Natural killer cell treated with Interleukin-12 subunit alpha and Interleukin-12 subunit beta and Interleukin-15 and Interleukin-18, amount 100 ng/mL, for 72 hours (primary cell): ENCODE data around the gene MAP1LC3B2. TPM values are rescaled to one million over a fixed set of nuclear protein-coding genes. Genes with fewer than 3 reads are reported as not detected.

Experiments
- ATAC-seq, 2 donors: fragments of 150-1000 bp; cut with Tn5 transposase in 1 of 2; sonication (Bioruptor Pico), chemical (Tn5 transposase) in 1 of 2; 2 replicates each; pipeline ENCODE4 v1.10.0; 2021
- DNase-seq: peaks from one replicate; pipeline ENCODE4 v3.0.0; 2022; ENCODE audit warnings: low spot score
- H3K27ac Mint-ChIP-seq, 2 donors: 1 replicate in 1 of 2; 2 replicates in 1 of 2; pipeline ENCODE4 v1.8.0; 2022; ENCODE audit warnings: mixed read lengths in 2 of 2, mild to moderate bottlenecking in 1 of 2, moderate library complexity in 1 of 2
- H3K27me3 Mint-ChIP-seq, 2 donors: 1 replicate in 1 of 2; 2 replicates in 1 of 2; pipeline ENCODE4 v1.8.0; 2022; ENCODE audit warnings: mixed read lengths in 2 of 2
- H3K36me3 Mint-ChIP-seq: one replicate; pipeline ENCODE4 v1.8.0; 2022; ENCODE audit warnings: mixed read lengths
- H3K4me1 Mint-ChIP-seq, 2 donors: 1 replicate in 1 of 2; 2 replicates in 1 of 2; pipeline ENCODE4 v1.8.0; 2022; ENCODE audit warnings: low read depth in 2 of 2, mixed read lengths in 2 of 2, mild to moderate bottlenecking in 1 of 2
- H3K4me3 Mint-ChIP-seq: one replicate; pipeline ENCODE4 v1.8.0; 2022; ENCODE audit warnings: mixed read lengths
- H3K9me3 Mint-ChIP-seq: 2 replicates; pipeline ENCODE4 v1.8.0; 2022; ENCODE audit warnings: mixed read lengths
- total RNA-seq, 2 donors: library from RNA; stranded (reverse); gene quantifications; one replicate each; pipeline ENCODE4 v1.2.3, GENCODE V29; 2022

Gene MAP1LC3B2
- total RNA-seq, 2 donors from 2014 or later = 1.2 to 2.8 TPM

DNA sequence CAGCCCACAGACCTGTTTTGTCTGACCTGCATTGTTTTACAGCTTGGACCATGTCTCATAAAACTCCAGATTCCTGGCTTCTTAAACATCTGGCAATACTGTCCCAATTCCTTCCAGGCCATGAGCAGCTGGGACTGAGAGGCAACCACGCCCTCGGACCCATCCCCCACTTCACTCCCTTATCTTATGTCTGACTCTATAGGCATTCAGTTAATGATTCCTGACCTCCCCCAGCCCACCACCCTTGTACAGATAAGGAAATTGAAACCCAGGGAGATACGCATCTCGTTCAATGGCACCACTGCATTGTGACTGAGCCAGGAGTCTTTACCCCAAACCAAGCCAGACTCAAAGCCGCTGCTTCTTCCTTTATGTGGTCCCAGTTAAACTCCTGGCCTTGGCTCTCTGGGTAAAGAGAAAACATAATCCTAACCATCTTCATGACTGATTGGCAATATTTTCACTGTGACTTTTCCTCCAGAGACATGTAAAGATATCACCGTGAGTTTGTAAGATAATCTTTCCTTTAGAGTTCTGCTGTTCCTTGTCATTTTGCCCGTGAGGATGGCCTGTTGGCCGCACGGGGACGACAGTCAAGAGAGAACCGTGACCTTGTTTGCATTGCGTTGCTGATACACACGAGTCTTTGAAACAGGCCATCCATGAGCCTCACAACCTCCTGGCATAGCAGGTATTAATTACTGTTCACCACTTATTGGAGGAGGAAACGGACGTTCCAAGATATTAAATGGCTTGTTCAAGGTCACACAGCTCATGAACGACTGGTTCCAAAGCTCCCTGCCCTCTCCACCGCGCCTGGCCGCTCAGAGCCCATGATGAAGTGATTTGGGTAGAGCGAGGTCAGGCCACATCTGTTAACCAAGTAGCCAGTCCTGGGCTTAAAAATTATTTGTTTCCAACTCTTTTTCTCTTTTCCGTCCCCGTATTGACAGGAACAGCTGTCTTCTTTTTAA lies 39.4 kb downstream of the MAP1LC3B2 start:
- no peak for ATAC-seq
- DNase-seq = peak; percentile 23
- Mint-ChIP-seq H3K36me3 (no peaks in the 10 kb centered on the region), H3K9me3 (no peaks in the 10 kb centered on the region), H3K27ac (no peak overlapping the region), H3K4me1 (peaks cover 9 to 14% of the 10 kb centered on the region in 2 donors), H3K4me3 (no peak overlapping the region), H3K27me3 (peaks cover 4 to 12% of the 10 kb centered on the region in 2 donors)

DNA sequence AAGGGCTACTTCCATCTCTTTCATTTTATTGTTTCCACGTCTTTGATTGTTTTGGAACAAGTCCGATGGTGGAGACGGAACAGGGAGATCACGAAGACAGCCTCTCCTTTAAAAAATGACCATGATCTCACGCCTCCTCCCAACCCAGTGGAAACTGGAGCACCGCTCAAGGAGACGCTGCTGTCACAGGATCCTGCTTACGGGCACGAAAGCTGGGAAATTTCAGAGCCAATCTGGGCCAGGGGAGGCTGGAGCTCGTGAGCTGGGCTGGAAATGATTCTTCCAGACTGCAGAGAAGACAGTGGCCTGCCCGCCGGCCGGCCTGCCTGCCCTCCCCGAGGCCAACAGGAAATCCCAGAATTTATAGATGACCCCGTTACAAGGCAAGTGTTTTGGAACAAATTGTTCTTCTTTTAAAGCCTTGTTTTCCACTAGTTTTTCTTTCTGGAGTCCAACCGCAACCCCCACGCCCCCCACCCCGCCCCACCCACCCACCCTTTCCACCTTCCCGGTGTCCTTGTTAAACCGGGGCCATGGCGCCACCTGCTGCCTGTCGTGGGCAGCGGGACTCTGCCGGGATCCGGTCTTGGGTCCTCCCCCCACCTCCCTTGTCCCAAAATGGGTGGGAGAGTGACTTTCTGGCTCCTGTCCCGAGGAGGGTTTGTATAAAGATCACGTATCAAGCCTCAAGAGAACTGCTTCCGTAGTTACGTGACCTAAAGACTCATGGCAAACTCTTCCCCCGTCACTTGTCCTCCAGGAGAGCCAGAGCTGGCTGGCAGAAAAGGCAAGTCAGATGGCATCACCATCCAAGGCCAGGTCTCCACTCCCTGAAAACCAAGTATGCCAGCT lies 40.3 kb downstream of the MAP1LC3B2 start:
- H3K4me1 Mint-ChIP-seq = peaks cover 3 to 8% of the 10 kb centered on the region in 2 donors
- H3K27me3 Mint-ChIP-seq = peaks cover 4 to 12% of the 10 kb centered on the region in 2 donors
- no peak overlapping the region for H3K27ac Mint-ChIP-seq
- DNase-seq = no peak
- no peaks in the 10 kb centered on the region for H3K36me3 Mint-ChIP-seq
- ATAC-seq = peak in 1 of 2 donors; percentile 70
- H3K4me3 Mint-ChIP-seq = no peak overlapping the region
- no peaks in the 10 kb centered on the region for H3K9me3 Mint-ChIP-seq

- no peak overlapping the region for H3K4me3 Mint-ChIP-seq
- peaks cover 0 to 7% of the 10 kb centered on the region in 2 donors for H3K4me1 Mint-ChIP-seq
- no peak for DNase-seq
- no peak for ATAC-seq
- H3K36me3 Mint-ChIP-seq = no peaks in the 10 kb centered on the region
- no peak overlapping the region for H3K27ac Mint-ChIP-seq
- no peaks in the 10 kb centered on the region for H3K9me3 Mint-ChIP-seq
- H3K27me3 Mint-ChIP-seq = peaks cover 7 to 14% of the 10 kb centered on the region in 2 donors
Observed at GRCh38 chr12:116600959-116601918, 42.1 kb downstream of the MAP1LC3B2 start.

- ATAC-seq (no peak), DNase-seq (no peak)
- Mint-ChIP-seq H3K27me3 (peaks cover 11 to 18% of the 10 kb centered on the region in 2 donors), H3K4me1 (peaks cover 0 to 7% of the 10 kb centered on the region in 2 donors), H3K27ac (no peak overlapping the region), H3K4me3 (no peak overlapping the region), H3K36me3 (no peaks in the 10 kb centered on the region), H3K9me3 (no peaks in the 10 kb centered on the region)
Observed at GRCh38 chr12:116601933-116602810, 43.0 kb downstream of the MAP1LC3B2 start.

DNA sequence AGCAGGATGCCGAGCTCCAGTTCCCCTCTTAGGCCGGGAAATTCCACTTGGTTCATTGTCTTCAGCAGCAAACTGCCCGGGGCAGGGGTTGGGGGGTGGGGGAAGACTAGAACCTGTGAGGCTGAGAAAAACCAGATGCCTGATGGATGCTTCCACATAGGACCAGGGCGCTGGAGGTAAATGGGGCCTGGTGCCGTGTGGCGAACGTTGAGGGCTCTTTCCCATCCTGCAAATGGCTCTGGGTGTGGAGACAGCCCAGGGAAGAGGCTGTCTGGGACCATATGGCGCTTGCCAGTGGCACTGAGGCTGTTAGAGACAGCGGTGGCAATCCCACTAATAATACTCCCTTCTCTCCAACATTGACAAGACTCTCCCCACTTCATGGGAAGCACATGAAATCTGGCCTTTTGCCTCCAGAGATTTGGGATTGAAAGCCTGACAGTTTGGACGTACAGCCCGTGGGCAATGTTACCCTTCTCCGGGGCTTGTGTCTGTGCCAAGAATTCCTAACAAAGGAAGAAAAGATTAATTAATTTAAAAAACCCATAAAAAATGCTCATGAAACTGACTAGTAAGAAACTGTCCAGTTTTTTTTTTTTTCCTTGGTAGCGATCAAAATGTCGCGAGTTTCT lies 44.5 kb downstream of the MAP1LC3B2 start:
- H3K4me1 Mint-ChIP-seq = peaks cover 0 to 7% of the 10 kb centered on the region in 2 donors
- no peaks in the 10 kb centered on the region for H3K9me3 Mint-ChIP-seq
- H3K27ac Mint-ChIP-seq = no peak overlapping the region
- no peaks in the 10 kb centered on the region for H3K36me3 Mint-ChIP-seq
- DNase-seq (no peak), ATAC-seq (no peak)
- H3K27me3 Mint-ChIP-seq = peaks cover 14 to 18% of the 10 kb centered on the region in 2 donors
- H3K4me3 Mint-ChIP-seq = no peak overlapping the region

DNA sequence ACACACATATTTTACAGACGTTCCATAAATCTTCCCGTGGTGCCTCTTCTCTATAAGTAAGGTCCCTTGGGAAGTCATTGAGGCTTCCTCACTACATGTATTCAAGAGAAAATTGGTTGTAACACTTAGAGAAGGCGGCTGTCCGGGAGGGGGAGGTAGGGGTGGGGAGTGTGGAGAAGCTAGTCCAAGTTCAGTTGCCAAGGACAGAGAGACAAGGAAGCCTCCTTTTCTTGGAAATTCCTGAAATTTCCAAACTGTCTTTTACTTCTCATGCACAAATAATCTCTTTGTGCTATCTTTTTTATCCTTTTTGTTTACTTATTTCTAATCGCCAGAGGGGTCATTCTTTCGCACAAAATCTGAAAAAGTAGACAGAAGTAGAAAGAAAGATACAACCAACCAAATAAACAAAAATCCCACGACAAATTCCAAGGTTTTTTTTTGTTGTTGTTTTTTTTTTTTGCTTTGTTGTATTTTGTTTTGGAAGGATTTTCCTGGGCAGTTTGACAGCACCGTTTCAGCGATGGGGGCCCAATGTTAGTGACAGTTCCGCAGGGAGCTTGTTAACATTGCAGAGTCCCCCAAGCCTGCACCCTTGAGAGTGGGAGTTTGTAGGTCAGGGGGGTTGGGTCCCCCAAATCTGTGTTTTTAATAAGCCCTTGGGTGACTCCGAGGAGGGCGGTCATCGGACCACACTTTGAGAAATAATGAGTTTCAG lies 45.2 kb downstream of the MAP1LC3B2 start:
- no peak for DNase-seq
- no peak overlapping the region for H3K27ac Mint-ChIP-seq
- H3K4me1 Mint-ChIP-seq = peaks cover 0 to 7% of the 10 kb centered on the region in 2 donors
- no peaks in the 10 kb centered on the region for H3K9me3 Mint-ChIP-seq
- no peak overlapping the region for H3K4me3 Mint-ChIP-seq
- peaks cover 14 to 18% of the 10 kb centered on the region in 2 donors for H3K27me3 Mint-ChIP-seq
- H3K36me3 Mint-ChIP-seq = no peaks in the 10 kb centered on the region
- no peak for ATAC-seq

GRCh38 chr12:116604951-116605641 lies 45.9 kb downstream of the MAP1LC3B2 start:
- H3K27me3 Mint-ChIP-seq = peaks cover 14 to 18% of the 10 kb centered on the region in 2 donors
- DNase-seq (no peak), ATAC-seq (no peak)
- no peak overlapping the region for H3K27ac Mint-ChIP-seq
- no peaks in the 10 kb centered on the region for H3K36me3 Mint-ChIP-seq
- peaks cover 0 to 5% of the 10 kb centered on the region in 2 donors for H3K4me1 Mint-ChIP-seq
- no peak overlapping the region for H3K4me3 Mint-ChIP-seq
- H3K9me3 Mint-ChIP-seq = no peaks in the 10 kb centered on the region

- Mint-ChIP-seq H3K27ac (no peak overlapping the region), H3K4me3 (no peak overlapping the region), H3K4me1 (peaks cover 7 to 8% of the 10 kb centered on the region in 2 donors), H3K27me3 (peaks cover 14 to 17% of the 10 kb centered on the region in 2 donors), H3K9me3 (no peaks in the 10 kb centered on the region), H3K36me3 (no peaks in the 10 kb centered on the region)
- DNase-seq = no peak
- no peak for ATAC-seq
Observed at GRCh38 chr12:116606397-116606796, 47.2 kb downstream of the MAP1LC3B2 start.

- Mint-ChIP-seq H3K4me1 (peaks cover 7% of the 10 kb centered on the region in 2 donors), H3K27me3 (peaks cover 13 to 14% of the 10 kb centered on the region in 2 donors), H3K27ac (no peak overlapping the region), H3K36me3 (no peaks in the 10 kb centered on the region), H3K4me3 (no peak overlapping the region), H3K9me3 (no peaks in the 10 kb centered on the region)
- no peak for ATAC-seq
- no peak for DNase-seq
Observed at GRCh38 chr12:116607039-116607438, 47.9 kb downstream of the MAP1LC3B2 start.

- Mint-ChIP-seq H3K4me1 (peaks cover 4 to 7% of the 10 kb centered on the region in 2 donors), H3K27me3 (peaks cover 11 to 14% of the 10 kb centered on the region in 2 donors), H3K36me3 (no peaks in the 10 kb centered on the region), H3K27ac (no peak overlapping the region), H3K4me3 (no peak overlapping the region), H3K9me3 (no peaks in the 10 kb centered on the region)
- ATAC-seq = no peak
- DNase-seq = no peak
Observed at GRCh38 chr12:116609319-116610114, 50.3 kb downstream of the MAP1LC3B2 start.
